DND-41 (cell line): ENCODE results near the gene PLPP1.

Source experiments
- ATAC-seq: fragments of 200-7000 bp; cut with Tn5 transposase; 3 replicates; pipeline ENCODE4 v1.9.1; 2021; ENCODE audit warnings: low read depth; ENCODE audit not compliant: insufficient read depth
- DNase-seq: peaks from one replicate; pipeline ENCODE4 v3.0.0-alpha.2; 2020
- H2AFZ ChIP-seq: 2 replicates; pipeline ENCODE4 v1.6.0; 2012; ENCODE audit warnings: low read depth, low read length
- H3K27ac ChIP-seq: 2 replicates; pipeline ENCODE4 v1.5.1; 2012; ENCODE audit warnings: low read length, inconsistent platforms
- H3K27me3 ChIP-seq: fragments of 200-600 bp; sonication (generic); 2 replicates; pipeline ENCODE4 v1.6.0; 2012; ENCODE audit warnings: low read length, mild to moderate bottlenecking, inconsistent platforms; ENCODE audit not compliant: insufficient read depth, poor library complexity
- H3K36me3 ChIP-seq: 2 replicates; pipeline ENCODE4 v1.5.1; 2012; ENCODE audit warnings: low read length, inconsistent platforms; ENCODE audit not compliant: insufficient read depth
- H3K4me1 ChIP-seq: 2 replicates; pipeline ENCODE4 v1.5.1; 2012; ENCODE audit warnings: mild to moderate bottlenecking, low read length; ENCODE audit not compliant: insufficient read depth
- H3K4me2 ChIP-seq: 2 replicates; pipeline ENCODE4 v1.6.0; 2012; ENCODE audit warnings: mild to moderate bottlenecking, moderate library complexity, low read length, inconsistent platforms; ENCODE audit not compliant: insufficient read depth
- H3K4me3 ChIP-seq, 2 experiments: fragments of 200-600 bp in 1 of 2; shearing (Covaris generic) in 1 of 2; 2 replicates each; pipeline ENCODE4 v1.5.1; 2012 to 2016; ENCODE audit warnings: inconsistent platforms in 2 of 2, low read length in 2 of 2, mild to moderate bottlenecking in 2 of 2, low read depth in 1 of 2, moderate library complexity in 1 of 2
- H3K79me2 ChIP-seq: 2 replicates; pipeline ENCODE4 v1.6.0; 2012; ENCODE audit warnings: low read length, inconsistent platforms; ENCODE audit not compliant: insufficient read depth
- H3K9ac ChIP-seq: 2 replicates; pipeline ENCODE4 v1.6.0; 2012; ENCODE audit warnings: low read depth, mild to moderate bottlenecking, inconsistent platforms, low read length, moderate library complexity
- H3K9me3 ChIP-seq: 2 replicates; pipeline ENCODE4 v1.5.1; 2012; ENCODE audit warnings: low read length, moderate library complexity, mild to moderate bottlenecking, inconsistent platforms; ENCODE audit not compliant: insufficient read depth, severe bottlenecking
- H4K20me1 ChIP-seq: 2 replicates; pipeline ENCODE4 v1.6.0; 2012; ENCODE audit warnings: low read length; ENCODE audit not compliant: insufficient read depth
- EZH2 ChIP-seq: IDR thresholded peaks from 3 replicates; pipeline ENCODE4 v1.6.1; 2012; ENCODE audit warnings: borderline replicate concordance, low read depth, mild to moderate bottlenecking, moderate library complexity, low read length, inconsistent platforms; ENCODE audit not compliant: severe bottlenecking
- TF ChIP-seq, protein P1 (sequence below): IDR thresholded peaks from 2 replicates; pipeline ENCODE4 v1.5.1; 2012; ENCODE audit warnings: borderline replicate concordance, low read length, moderate library complexity, mild to moderate bottlenecking; ENCODE audit not compliant: poor library complexity, severe bottlenecking; ENCODE audit errors: extremely low read depth

PLPP1 gene

DNA sequence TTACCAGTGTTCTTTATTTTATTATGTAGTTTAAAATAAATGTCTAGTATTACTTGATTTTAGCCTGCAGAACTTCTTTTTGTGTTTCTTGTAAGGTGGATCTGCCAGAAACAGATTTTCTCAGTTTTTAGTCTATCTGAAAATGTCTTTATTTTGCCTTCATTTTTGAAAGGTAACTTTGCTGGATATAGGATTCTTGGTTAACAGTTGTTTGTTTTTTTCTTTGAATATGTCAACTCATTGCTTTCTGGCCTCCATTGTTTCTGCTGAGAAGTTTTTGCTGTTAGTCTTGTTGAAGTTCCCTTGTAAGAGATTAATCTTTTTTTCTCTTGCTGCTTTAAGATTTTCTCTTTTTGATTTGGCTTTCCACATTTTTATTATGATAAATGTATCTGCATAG, 151.5 kb downstream of the PLPP1 start:
- Histone ChIP-seq H3K4me1 (no peaks in the 10 kb centered on the region), H3K9ac (no peak overlapping the region), H3K4me3 (no peak overlapping the region), H3K79me2 (0 out of 2 replicates have a peak, but pooled peaks cover 4% of the 10 kb centered on the region), H3K9me3 (peaks cover 7% of the 10 kb centered on the region), H4K20me1 (no peaks in the 10 kb centered on the region), H3K4me2 (no peak overlapping the region), H2AFZ (no peak overlapping the region), H3K36me3 (peaks cover 67% of the 10 kb centered on the region), H3K27ac (no peak overlapping the region), H3K27me3 (no peaks in the 10 kb centered on the region)
- ATAC-seq (no peak), DNase-seq (no peak)
- TF ChIP-seq EZH2: no peak
- TF ChIP-seq, protein P1, sequence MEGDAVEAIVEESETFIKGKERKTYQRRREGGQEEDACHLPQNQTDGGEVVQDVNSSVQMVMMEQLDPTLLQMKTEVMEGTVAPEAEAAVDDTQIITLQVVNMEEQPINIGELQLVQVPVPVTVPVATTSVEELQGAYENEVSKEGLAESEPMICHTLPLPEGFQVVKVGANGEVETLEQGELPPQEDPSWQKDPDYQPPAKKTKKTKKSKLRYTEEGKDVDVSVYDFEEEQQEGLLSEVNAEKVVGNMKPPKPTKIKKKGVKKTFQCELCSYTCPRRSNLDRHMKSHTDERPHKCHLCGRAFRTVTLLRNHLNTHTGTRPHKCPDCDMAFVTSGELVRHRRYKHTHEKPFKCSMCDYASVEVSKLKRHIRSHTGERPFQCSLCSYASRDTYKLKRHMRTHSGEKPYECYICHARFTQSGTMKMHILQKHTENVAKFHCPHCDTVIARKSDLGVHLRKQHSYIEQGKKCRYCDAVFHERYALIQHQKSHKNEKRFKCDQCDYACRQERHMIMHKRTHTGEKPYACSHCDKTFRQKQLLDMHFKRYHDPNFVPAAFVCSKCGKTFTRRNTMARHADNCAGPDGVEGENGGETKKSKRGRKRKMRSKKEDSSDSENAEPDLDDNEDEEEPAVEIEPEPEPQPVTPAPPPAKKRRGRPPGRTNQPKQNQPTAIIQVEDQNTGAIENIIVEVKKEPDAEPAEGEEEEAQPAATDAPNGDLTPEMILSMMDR: no peak

DNA sequence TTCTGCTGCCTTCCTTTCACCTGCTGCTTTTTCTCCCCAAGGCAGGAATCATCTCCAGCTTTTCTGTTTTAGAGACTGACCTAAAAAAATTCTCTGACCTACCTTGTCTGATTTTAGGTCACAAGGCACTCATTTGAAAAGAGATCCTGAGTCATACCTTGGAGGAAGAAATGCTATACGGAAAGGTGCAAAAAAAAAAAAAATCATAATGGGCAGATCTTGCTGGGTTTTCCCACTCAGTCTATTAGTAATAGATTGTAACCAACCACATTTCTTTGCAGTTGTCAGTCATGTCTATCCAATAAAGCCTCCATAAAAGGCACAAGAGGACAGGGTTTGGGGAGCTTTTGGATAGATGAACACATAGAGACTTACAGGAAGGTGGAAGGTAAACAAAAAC, 157.0 kb downstream of the PLPP1 start:
- Histone ChIP-seq H3K4me3 (no peak overlapping the region), H4K20me1 (no peaks in the 10 kb centered on the region), H3K4me1 (no peaks in the 10 kb centered on the region), H3K79me2 (no peaks in the 10 kb centered on the region), H3K9me3 (peaks cover 11% of the 10 kb centered on the region), H3K36me3 (peaks cover 85% of the 10 kb centered on the region), H3K9ac (no peak overlapping the region), H3K27ac (no peak overlapping the region), H2AFZ (no peak overlapping the region), H3K4me2 (no peak overlapping the region), H3K27me3 (no peaks in the 10 kb centered on the region)
- TF ChIP-seq EZH2: no peak
- TF ChIP-seq, protein P1: no peak
- DNase-seq (no peak), ATAC-seq (no peak)
